K562 (cell line): ENCODE measurements around the gene IL10. TPM values are rescaled to one million over a fixed set of nuclear protein-coding genes. Genes with fewer than 3 reads are reported as not detected.

Source experiments
- ARID1B ChIP-seq: fragments of 450-650 bp; IDR thresholded peaks from 2 replicates; pipeline ENCODE4 v1.6.1; 2016; ENCODE audit warnings: antibody characterized with exemption, mild to moderate bottlenecking, inconsistent platforms
- CTBP1 ChIP-seq: fragments of 450-650 bp; IDR thresholded peaks from 2 replicates; pipeline ENCODE4 v1.6.1; 2016; ENCODE audit warnings: borderline replicate concordance
- ESRRA ChIP-seq: fragments of 450-650 bp; IDR thresholded peaks from 2 replicates; pipeline ENCODE4 v1.6.1; 2014; ENCODE audit warnings: low read depth, mild to moderate bottlenecking, moderate library complexity, borderline replicate concordance
- MECOM ChIP-seq: fragments of 250-450 bp; sonication (Bioruptor Pico); IDR thresholded peaks from 2 replicates; pipeline ENCODE4 v1.8.0; 2022; ENCODE audit warnings: inconsistent platforms
- NR2C1 ChIP-seq, 2 experiments: fragments of 450-650 bp; IDR thresholded peaks; 2 replicates each; pipeline ENCODE4 v1.6.1; 2017; ENCODE audit warnings: mild to moderate bottlenecking in 2 of 2, antibody characterized with exemption in 1 of 2, inconsistent platforms in 1 of 2, missing compliant biosample characterization in 1 of 2, missing genetic modification characterization in 1 of 2
- ZFP36 ChIP-seq: fragments of 150-350 bp; IDR thresholded peaks from 2 replicates; pipeline ENCODE4 v1.6.1; 2018; ENCODE audit warnings: low read length, low read depth; ENCODE audit not compliant: partially characterized antibody
- ZNF134 ChIP-seq: fragments of 250-450 bp; sonication (Bioruptor Pico); conservative IDR thresholded peaks from 2 replicates; pipeline ENCODE4 v1.4.0; 2020
- ZNF76 ChIP-seq: fragments of 250-450 bp; sonication (Bioruptor Pico); IDR thresholded peaks from 2 replicates; pipeline ENCODE4 v1.4.0; 2020; ENCODE audit warnings: mild to moderate bottlenecking, moderate library complexity, borderline replicate concordance
- polyA plus RNA-seq, 8 experiments: library from polyadenylated mRNA; depleted of rRNA in 4 of 8; stranded (reverse) in 5 of 8; unstranded in 3 of 8; fragments of >200 nt; fragmentation: Nextera tagmentation in 2 of 8; fragmentation: Illumina TruSeq in 1 of 8; extraction: Ambion mirVana in 2 of 8; extraction: Trizol in 1 of 8; gene quantifications; 2 replicates each; pipeline versions ENCODE4 v1.2.1 to v1.2.3, GENCODE V29; 2011 to 2014; ENCODE audit warnings: inconsistent platforms in 1 of 8, missing spikeins in 1 of 8
- total RNA-seq, 7 experiments: library from RNA; depleted of rRNA in 6 of 7; stranded (reverse); fragments of >200 nt in 6 of 7; fragmentation: Illumina TruSeq in 2 of 7; extraction: Trizol in 2 of 7; gene quantifications; 2 replicates each; pipeline versions ENCODE4 v1.2.1 to v1.2.3, GENCODE V29; 2011 to 2021; ENCODE audit warnings: low replicate concordance in 1 of 7
- TF ChIP-seq, protein P1 (sequence below): fragments of 450-650 bp; IDR thresholded peaks from 2 replicates; pipeline ENCODE4 v1.6.1; 2016; ENCODE audit warnings: low read depth
- TF ChIP-seq, protein P2 (sequence below): fragments of 250-450 bp; sonication (Bioruptor Pico); IDR thresholded peaks from 2 replicates; pipeline ENCODE4 v1.5.0; 2021
- TF ChIP-seq, protein P3 (sequence below): fragments of 450-650 bp; formaldehyde crosslinking; IDR thresholded peaks from 2 replicates; pipeline ENCODE4 v1.4.0; 2020; ENCODE audit warnings: mild to moderate bottlenecking, moderate library complexity
- TF ChIP-seq, protein P4 (sequence below), 2 experiments: IDR thresholded peaks in 1 of 2; conservative IDR thresholded peaks in 1 of 2; 2 replicates each; pipeline ENCODE4 v1.6.1; 2016; ENCODE audit warnings: low read depth in 2 of 2, mild to moderate bottlenecking in 1 of 2, missing compliant biosample characterization in 1 of 2, missing genetic modification characterization in 1 of 2, moderate library complexity in 1 of 2

IL10 gene
- total and polyA plus RNA-seq, 9 of the 15 experiments (the other 6 are each of a cell fraction or from before 2014, with no cell fraction given), result 0.29 TPM; not detected in 8

DNA sequence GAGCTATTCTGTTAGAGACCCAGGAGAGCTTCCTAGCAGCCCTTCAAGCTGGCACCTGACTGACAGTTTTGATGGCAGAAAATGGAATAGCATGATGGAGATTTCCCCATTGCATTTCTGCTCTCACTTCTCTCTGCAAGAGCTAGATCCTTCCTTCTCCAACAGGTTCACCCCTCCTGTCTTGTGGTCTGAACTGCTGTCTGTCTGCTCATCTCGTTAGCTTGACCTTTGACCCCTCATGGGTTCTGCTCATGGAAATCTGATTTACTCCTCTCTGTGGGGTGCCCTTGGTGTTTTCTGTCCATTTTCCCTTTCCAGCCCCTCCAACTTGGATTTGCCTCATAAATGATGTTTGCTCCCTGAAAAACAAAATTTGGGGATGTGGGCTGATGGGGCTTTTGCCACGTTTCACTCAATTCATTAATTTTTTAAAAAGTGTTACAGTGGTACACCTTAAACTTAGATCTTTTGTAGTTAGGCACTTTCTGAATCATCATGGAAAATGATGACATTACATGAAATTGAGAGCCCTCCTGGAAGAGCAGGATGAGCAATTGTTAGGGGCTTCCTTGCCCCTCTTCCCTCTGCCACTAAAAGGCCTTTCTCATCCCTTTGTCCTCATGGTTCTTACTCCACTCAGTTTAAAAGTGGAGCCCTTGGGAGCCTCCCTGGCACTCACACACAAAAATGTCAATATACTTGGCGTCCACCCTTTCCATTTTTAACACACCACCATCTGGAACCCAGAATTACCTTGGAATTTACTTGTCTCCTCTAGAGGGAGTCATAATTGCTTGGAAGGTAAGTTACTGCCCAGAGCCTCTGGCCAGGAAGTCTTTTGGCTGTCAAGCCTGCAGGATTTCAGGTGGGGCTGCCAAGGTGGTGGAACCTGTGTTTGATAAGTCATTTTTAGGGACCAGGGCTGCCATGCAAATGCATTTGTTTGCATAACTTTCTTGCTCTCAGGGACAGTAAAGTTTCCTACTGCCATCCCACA lies 33.6 kb downstream of the IL10 start (continued):
- TF ChIP-seq, protein P1, sequence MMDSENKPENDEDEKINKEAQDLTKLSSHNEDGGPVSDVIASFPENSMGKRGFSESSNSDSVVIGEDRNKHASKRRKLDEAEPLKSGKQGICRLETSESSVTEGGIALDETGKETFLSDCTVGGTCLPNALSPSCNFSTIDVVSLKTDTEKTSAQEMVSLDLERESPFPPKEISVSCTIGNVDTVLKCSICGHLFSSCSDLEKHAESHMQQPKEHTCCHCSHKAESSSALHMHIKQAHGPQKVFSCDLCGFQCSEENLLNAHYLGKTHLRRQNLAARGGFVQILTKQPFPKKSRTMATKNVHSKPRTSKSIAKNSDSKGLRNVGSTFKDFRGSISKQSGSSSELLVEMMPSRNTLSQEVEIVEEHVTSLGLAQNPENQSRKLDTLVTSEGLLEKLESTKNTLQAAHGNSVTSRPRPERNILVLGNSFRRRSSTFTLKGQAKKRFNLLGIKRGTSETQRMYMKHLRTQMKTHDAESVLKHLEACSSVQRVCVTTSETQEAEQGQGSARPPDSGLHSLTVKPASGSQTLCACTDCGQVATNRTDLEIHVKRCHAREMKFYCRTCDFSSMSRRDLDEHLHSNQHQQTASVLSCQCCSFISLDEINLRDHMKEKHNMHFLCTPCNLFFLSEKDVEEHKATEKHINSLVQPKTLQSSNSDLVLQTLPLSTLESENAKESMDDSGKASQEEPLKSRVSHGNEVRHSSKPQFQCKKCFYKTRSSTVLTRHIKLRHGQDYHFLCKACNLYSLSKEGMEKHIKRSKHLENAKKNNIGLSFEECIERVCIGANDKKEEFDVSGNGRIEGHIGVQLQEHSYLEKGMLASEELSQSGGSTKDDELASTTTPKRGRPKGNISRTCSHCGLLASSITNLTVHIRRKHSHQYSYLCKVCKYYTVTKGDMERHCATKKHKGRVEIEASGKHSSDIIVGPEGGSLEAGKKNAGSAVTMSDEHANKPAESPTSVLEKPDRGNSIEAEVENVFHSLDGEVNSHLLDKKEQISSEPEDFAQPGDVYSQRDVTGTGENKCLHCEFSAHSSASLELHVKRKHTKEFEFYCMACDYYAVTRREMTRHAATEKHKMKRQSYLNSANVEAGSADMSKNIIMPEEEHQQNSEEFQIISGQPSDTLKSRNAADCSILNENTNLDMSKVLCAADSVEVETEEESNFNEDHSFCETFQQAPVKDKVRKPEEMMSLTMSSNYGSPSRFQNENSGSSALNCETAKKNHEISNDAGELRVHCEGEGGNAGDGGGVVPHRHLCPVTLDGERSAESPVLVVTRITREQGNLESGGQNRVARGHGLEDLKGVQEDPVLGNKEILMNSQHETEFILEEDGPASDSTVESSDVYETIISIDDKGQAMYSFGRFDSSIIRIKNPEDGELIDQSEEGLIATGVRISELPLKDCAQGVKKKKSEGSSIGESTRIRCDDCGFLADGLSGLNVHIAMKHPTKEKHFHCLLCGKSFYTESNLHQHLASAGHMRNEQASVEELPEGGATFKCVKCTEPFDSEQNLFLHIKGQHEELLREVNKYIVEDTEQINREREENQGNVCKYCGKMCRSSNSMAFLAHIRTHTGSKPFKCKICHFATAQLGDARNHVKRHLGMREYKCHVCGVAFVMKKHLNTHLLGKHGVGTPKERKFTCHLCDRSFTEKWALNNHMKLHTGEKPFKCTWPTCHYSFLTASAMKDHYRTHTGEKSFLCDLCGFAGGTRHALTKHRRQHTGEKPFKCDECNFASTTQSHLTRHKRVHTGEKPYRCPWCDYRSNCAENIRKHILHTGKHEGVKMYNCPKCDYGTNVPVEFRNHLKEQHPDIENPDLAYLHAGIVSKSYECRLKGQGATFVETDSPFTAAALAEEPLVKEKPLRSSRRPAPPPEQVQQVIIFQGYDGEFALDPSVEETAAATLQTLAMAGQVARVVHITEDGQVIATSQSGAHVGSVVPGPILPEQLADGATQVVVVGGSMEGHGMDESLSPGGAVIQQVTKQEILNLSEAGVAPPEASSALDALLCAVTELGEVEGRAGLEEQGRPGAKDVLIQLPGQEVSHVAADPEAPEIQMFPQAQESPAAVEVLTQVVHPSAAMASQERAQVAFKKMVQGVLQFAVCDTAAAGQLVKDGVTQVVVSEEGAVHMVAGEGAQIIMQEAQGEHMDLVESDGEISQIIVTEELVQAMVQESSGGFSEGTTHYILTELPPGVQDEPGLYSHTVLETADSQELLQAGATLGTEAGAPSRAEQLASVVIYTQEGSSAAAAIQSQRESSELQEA, result no peak
- TF ChIP-seq ZNF134 (no peak), ESRRA (no peak), ARID1B (no peak), ZNF76 (CRISPR knock-in tag) (no peak), NR2C1 (IDR thresholded peaks at IDR 0.05) (peak; percentile 86), NR2C1 (tag; IDR thresholded peaks at IDR 0.05) (peak; percentile 93), ZFP36 (no peak), CTBP1 (no peak), MECOM (CRISPR knock-in tag) (peak; percentile 45; the same call in 1 of the 2 replicates)
- TF ChIP-seq, protein P2, sequence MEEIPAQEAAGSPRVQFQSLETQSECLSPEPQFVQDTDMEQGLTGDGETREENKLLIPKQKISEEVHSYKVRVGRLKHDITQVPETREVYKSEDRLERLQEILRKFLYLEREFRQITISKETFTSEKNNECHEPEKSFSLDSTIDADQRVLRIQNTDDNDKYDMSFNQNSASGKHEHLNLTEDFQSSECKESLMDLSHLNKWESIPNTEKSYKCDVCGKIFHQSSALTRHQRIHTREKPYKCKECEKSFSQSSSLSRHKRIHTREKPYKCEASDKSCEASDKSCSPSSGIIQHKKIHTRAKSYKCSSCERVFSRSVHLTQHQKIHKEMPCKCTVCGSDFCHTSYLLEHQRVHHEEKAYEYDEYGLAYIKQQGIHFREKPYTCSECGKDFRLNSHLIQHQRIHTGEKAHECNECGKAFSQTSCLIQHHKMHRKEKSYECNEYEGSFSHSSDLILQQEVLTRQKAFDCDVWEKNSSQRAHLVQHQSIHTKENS (CRISPR knock-in tag), result no peak
- TF ChIP-seq, protein P3, sequence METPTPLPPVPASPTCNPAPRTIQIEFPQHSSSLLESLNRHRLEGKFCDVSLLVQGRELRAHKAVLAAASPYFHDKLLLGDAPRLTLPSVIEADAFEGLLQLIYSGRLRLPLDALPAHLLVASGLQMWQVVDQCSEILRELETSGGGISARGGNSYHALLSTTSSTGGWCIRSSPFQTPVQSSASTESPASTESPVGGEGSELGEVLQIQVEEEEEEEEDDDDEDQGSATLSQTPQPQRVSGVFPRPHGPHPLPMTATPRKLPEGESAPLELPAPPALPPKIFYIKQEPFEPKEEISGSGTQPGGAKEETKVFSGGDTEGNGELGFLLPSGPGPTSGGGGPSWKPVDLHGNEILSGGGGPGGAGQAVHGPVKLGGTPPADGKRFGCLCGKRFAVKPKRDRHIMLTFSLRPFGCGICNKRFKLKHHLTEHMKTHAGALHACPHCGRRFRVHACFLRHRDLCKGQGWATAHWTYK, result no peak
- TF ChIP-seq, protein P4, sequence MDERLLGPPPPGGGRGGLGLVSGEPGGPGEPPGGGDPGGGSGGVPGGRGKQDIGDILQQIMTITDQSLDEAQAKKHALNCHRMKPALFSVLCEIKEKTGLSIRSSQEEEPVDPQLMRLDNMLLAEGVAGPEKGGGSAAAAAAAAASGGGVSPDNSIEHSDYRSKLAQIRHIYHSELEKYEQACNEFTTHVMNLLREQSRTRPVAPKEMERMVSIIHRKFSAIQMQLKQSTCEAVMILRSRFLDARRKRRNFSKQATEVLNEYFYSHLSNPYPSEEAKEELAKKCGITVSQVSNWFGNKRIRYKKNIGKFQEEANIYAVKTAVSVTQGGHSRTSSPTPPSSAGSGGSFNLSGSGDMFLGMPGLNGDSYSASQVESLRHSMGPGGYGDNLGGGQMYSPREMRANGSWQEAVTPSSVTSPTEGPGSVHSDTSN (CRISPR knock-in tag; IDR thresholded peaks at IDR 0.05; ENCODE audit: low read depth), result no peak
- TF ChIP-seq, protein P4 (tag; conservative IDR thresholded peaks at IDR 0.05; ENCODE audit: low read depth), result no peak
